A549 (cell line): ENCODE results near the gene SERBP1.

Experiments used
- BHLHE40 ChIP-seq: IDR thresholded peaks from 2 replicates; pipeline ENCODE4 v1.6.1; 2012; ENCODE audit warnings: low read depth, low read length, inconsistent platforms
- CEBPB ChIP-seq, 2 experiments: fragments of >200 bp in 1 of 2; sonication (Bioruptor Twin) in 1 of 2; formaldehyde crosslinking in 1 of 2; IDR thresholded peaks; 2 replicates each; pipeline ENCODE4 v1.6.1; 2012 to 2016
- CTCF ChIP-seq: fragments of >200 bp; sonication (Bioruptor Twin); formaldehyde crosslinking; IDR thresholded peaks from 3 replicates; pipeline ENCODE4 v1.5.1; 2016
- EP300 ChIP-seq, 2 experiments: fragments of >200 bp; sonication (Bioruptor Twin); formaldehyde crosslinking; IDR thresholded peaks; 2 replicates in 1 of 2; 3 replicates in 1 of 2; pipeline ENCODE4 v1.6.1; 2016 to 2017
- JUNB ChIP-seq: fragments of >200 bp; sonication (Bioruptor Twin); formaldehyde crosslinking; IDR thresholded peaks from 2 replicates; pipeline ENCODE4 v1.6.1; 2016
- KDM1A ChIP-seq: fragments of 200-600 bp; sonication (generic); IDR thresholded peaks from 2 replicates; pipeline ENCODE4 v1.6.1; 2016; ENCODE audit warnings: low read depth, mild to moderate bottlenecking
- MAFK ChIP-seq: fragments of 450-650 bp; IDR thresholded peaks from 2 replicates; pipeline ENCODE4 v1.6.1; 2014; ENCODE audit not compliant: partially characterized antibody
- MYC ChIP-seq: IDR thresholded peaks from 2 replicates; pipeline ENCODE4 v1.6.1; 2012; ENCODE audit warnings: mild to moderate bottlenecking, inconsistent platforms, low read length, improper control_type of control experiment, borderline replicate concordance
- POLR2A ChIP-seq: IDR thresholded peaks from 2 replicates; pipeline ENCODE4 v1.6.1; 2012; ENCODE audit warnings: mild to moderate bottlenecking, low read length
- POLR2AphosphoS2 ChIP-seq: conservative IDR thresholded peaks from 2 replicates; pipeline ENCODE4 v1.6.1; 2012; ENCODE audit warnings: low read length, improper control_type of control experiment, inconsistent platforms
- RCOR1 ChIP-seq: fragments of 150-350 bp; IDR thresholded peaks from 2 replicates; pipeline ENCODE4 v1.6.1; 2014; ENCODE audit warnings: antibody characterized with exemption, low read length, low read depth
- USF2 ChIP-seq: fragments of 450-650 bp; IDR thresholded peaks from 2 replicates; pipeline ENCODE4 v1.6.1; 2014; ENCODE audit warnings: antibody characterized with exemption

- no peak for TF ChIP-seq EP300 (IDR thresholded peaks at IDR 0.05)
- no peak for TF ChIP-seq POLR2A
- TF ChIP-seq POLR2AphosphoS2, result no peak
- no peak for TF ChIP-seq CEBPB (IDR thresholded peaks at IDR 0.05)
- TF ChIP-seq CTCF, result no peak
- TF ChIP-seq RCOR1, result no peak
- TF ChIP-seq JUNB, result no peak
- no peak for TF ChIP-seq KDM1A
- no peak for TF ChIP-seq BHLHE40
- TF ChIP-seq MAFK, result no peak
- no peak for TF ChIP-seq MYC
- no peak for TF ChIP-seq USF2
Observed at GRCh38 chr1:67371681-67372080, 58.5 kb downstream of the SERBP1 start.
